Esophagus squamous epithelium (tissue), 5 donors: ENCODE measurements around the gene AIDA. TPM values are rescaled to one million over a fixed set of nuclear protein-coding genes. Genes with fewer than 3 reads are reported as not detected.

ENCODE experiments used
- DNase-seq: peaks from one replicate; lab custom pipeline; 2025; lab: John Stamatoyannopoulos, UW
- H3K27ac ChIP-seq, 4 donors: fragments of 200-600 bp; sonication (generic); one replicate each; pipeline ENCODE4 v1.5.1; 2016 to 2019; ENCODE audit warnings: mild to moderate bottlenecking in 1 of 4
- H3K27me3 ChIP-seq, 4 donors: fragments of 200-600 bp; sonication (generic); 1 replicate in 3 of 4; 2 replicates in 1 of 4; pipeline versions ENCODE4 v1.5.1 to v1.6.0; 2017 to 2021; ENCODE audit warnings: antibody characterized with exemption in 1 of 4
- H3K36me3 ChIP-seq, 3 donors: fragments of 200-600 bp; sonication (generic); one replicate each; pipeline ENCODE4 v1.5.1; 2016 to 2019
- H3K4me1 ChIP-seq, 3 donors: fragments of 200-600 bp; sonication (generic); one replicate each; pipeline ENCODE4 v1.5.1; 2017 to 2019
- H3K4me3 ChIP-seq, 4 donors: fragments of 200-600 bp; sonication (generic); 1 replicate in 3 of 4; 2 replicates in 1 of 4; pipeline ENCODE4 v1.5.1; 2016 to 2019; ENCODE audit warnings: mild to moderate bottlenecking in 2 of 4, moderate library complexity in 1 of 4
- H3K9me3 ChIP-seq, 3 donors: fragments of 200-600 bp; sonication (generic); one replicate each; pipeline ENCODE4 v1.5.1; 2016 to 2019
- POLR2A ChIP-seq, 4 donors: fragments of 450-650 bp; IDR thresholded peaks; one replicate each; pipeline ENCODE4 v1.6.1; 2017; ENCODE audit warnings: antibody characterized with exemption in 4 of 4, mild to moderate bottlenecking in 4 of 4, moderate library complexity in 3 of 4
- WGBS, 2 donors: methylation state at CpG; one replicate each; pipeline ENCODE4 v1.1.5; 2018; 5-methylcytosine and 5-hydroxymethylcytosine counted together
- intact Hi-C: fragments of 100-400 bp; cut with DNase I; formaldehyde crosslinking; loops from one replicate; pipeline ENCODE4 v1.15.0; 2022
- total RNA-seq, 4 donors: library from RNA; depleted of rRNA; stranded (reverse); fragments of >200 nt; gene quantifications; one replicate each; pipeline ENCODE4 v1.1.0, GENCODE V29; 2016
- TF ChIP-seq, protein P1 (sequence below), 6 experiments: fragments of 450-650 bp in 4 of 6; fragments of 200-600 bp in 2 of 6; sonication (generic) in 2 of 6; IDR thresholded peaks; one replicate each; pipeline ENCODE4 v1.5.1; 2016 to 2019; ENCODE audit warnings: antibody characterized with exemption in 6 of 6, mild to moderate bottlenecking in 4 of 6, moderate library complexity in 4 of 6
- donor health status: DM: yes; HTN: yes; CAD: no.

AIDA gene
- total RNA-seq, 4 donors from 2014 or later = 18.6 to 51.1 (median 31.7) TPM

DNA sequence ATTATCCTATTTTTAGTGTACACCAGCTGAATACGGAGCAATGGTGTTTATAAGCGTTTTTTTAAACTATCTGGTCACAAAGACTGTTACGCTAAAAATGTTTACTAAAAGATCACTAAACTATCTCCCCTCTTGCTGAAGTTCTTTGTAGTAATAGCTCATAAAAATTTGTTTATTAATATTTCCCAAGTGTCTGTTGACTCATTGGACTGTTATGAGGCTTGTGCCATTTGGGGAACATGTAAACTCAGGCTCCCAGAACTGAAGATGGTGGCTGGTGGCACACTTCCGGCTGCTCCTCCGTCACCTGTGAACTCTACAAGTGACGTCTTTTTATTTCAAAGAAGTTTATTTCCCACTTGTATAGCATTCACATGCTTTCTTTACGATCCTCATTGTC lies 46.3 kb downstream of the AIDA start:
- Histone ChIP-seq H3K36me3 (peaks cover 0 to 84% (median 38%) of the 10 kb centered on the region in 3 donors), H3K9me3 (no peaks in the 10 kb centered on the region), H3K4me1 (peaks cover 0 to 5% (median 0%) of the 10 kb centered on the region in 3 donors), H3K27me3 (no peaks in the 10 kb centered on the region), H3K27ac (peak overlapping the region in 1 of 4 donors; percentile 37), H3K4me3 (no peak overlapping the region)
- no peak for DNase-seq
- WGBS, 2 donors = 79 to 89% methylated on average over 7 of the region's 7 CpGs
- no peak for TF ChIP-seq POLR2A (IDR thresholded peaks at IDR 0.05)
- TF ChIP-seq, protein P1, sequence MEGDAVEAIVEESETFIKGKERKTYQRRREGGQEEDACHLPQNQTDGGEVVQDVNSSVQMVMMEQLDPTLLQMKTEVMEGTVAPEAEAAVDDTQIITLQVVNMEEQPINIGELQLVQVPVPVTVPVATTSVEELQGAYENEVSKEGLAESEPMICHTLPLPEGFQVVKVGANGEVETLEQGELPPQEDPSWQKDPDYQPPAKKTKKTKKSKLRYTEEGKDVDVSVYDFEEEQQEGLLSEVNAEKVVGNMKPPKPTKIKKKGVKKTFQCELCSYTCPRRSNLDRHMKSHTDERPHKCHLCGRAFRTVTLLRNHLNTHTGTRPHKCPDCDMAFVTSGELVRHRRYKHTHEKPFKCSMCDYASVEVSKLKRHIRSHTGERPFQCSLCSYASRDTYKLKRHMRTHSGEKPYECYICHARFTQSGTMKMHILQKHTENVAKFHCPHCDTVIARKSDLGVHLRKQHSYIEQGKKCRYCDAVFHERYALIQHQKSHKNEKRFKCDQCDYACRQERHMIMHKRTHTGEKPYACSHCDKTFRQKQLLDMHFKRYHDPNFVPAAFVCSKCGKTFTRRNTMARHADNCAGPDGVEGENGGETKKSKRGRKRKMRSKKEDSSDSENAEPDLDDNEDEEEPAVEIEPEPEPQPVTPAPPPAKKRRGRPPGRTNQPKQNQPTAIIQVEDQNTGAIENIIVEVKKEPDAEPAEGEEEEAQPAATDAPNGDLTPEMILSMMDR (IDR thresholded peaks at IDR 0.05) = no peak
- intact Hi-C loops = no loop called here

DNA sequence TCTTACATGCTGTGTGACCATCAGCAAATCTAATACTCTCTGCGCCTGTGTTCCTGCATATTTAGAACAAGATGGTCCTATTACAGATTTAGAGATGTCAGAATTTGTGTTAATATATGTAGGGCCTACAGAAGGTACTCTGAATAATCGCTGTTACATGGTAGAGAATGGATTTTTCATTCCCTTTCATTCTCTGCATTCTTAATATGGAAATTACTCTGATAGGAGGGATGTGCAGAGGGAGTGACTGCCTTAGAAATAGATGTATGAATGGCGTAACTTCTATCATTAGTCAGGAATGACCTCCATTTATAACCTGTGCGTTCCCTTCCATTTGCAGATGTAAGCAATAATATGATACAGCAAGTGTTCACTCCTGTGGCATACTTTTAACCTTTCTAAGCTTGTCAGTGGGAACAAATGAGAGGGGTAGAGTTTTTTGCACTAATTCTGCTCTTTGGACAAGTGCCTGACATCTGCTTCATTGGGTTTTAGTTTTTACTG lies 48.8 kb downstream of the AIDA start:
- H3K36me3 ChIP-seq = peaks cover 0 to 95% (median 56%) of the 10 kb centered on the region in 3 donors
- intact Hi-C loops = no loop called here
- no peak overlapping the region for H3K27ac ChIP-seq
- no peak overlapping the region for H3K4me3 ChIP-seq
- no peaks in the 10 kb centered on the region for H3K9me3 ChIP-seq
- H3K4me1 ChIP-seq = peaks cover 0 to 5% (median 0%) of the 10 kb centered on the region in 3 donors
- no peak for DNase-seq
- TF ChIP-seq POLR2A (IDR thresholded peaks at IDR 0.05) = no peak
- TF ChIP-seq, protein P1 (IDR thresholded peaks at IDR 0.05) = no peak
- 92 to 93% methylated on average over 4 of the region's 4 CpGs for WGBS, 2 donors
- H3K27me3 ChIP-seq = no peaks in the 10 kb centered on the region

DNA sequence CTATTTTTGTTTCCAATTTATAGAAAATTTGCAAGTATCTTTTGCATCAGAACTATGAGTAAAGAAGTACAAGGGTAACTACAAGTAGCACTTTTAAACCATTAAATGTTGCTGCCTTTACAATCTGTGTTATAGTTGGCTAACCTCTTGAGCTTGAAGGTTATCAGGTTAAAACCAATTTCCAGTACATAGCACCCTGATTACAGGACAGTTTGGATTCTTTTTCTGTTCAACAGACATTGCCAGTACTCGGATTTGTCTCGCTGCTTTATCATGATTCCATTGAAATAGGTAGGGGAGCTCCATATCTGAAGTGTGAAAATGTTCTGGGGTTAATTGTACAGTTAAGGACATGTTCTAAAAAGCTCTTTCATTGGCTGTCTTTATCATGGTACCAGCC lies 54.4 kb downstream of the AIDA start:
- intact Hi-C loops = no loop called here
- no peak overlapping the region for H3K27ac ChIP-seq
- peaks cover 10 to 100% (median 45%) of the 10 kb centered on the region in 3 donors for H3K36me3 ChIP-seq
- TF ChIP-seq, protein P1 (IDR thresholded peaks at IDR 0.05) = no peak
- TF ChIP-seq POLR2A (IDR thresholded peaks at IDR 0.05) = no peak
- H3K4me3 ChIP-seq = no peak overlapping the region
- H3K4me1 ChIP-seq = no peaks in the 10 kb centered on the region
- H3K9me3 ChIP-seq = no peaks in the 10 kb centered on the region
- no peaks in the 10 kb centered on the region for H3K27me3 ChIP-seq
- WGBS, 2 donors = 85 to 95% methylated on average over 2 of the region's 2 CpGs
- no peak for DNase-seq

DNA sequence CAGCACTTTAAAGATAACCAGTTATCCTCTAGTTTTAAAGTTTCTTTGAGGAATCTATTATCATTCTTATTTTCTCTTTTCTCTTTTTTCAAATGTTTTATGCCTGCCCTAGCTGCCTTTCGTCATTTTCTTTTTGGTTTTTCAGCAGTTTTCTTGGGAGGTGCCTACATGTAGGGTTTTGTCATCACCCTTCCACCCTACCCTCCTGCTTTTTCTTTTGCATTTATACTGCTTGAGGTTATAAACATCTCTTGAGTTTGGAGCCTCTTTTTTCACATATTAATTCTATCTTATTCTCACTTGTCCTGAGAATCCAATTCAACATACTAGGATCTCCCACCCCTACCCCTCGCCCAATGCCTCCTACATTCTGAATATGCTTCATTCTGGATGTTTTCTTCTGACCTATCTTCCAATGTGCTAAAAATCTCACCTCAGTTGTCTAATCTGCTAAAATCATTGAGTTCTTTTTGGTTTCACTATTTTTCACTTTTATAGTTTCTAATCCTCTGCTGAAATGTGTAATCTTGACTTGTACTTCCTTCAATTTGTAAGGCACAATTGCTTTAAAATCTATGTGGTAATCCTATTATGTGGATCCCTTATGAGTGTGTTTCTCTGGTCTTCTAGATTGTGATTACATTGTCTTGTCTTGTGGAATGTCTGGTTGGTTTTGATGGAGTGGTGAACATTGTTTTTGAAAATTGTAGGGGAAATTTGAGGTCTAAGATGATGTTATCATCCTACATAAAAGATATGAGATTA lies 55.7 kb downstream of the AIDA start:
- TF ChIP-seq POLR2A (IDR thresholded peaks at IDR 0.05) = no peak
- TF ChIP-seq, protein P1 (IDR thresholded peaks at IDR 0.05) = no peak
- 90 to 95% methylated on average over 2 of the region's 2 CpGs for WGBS, 2 donors
- peaks cover 16 to 100% (median 39%) of the 10 kb centered on the region in 3 donors for H3K36me3 ChIP-seq
- H3K4me3 ChIP-seq = no peak overlapping the region
- intact Hi-C loops = no loop called here
- H3K27me3 ChIP-seq = no peaks in the 10 kb centered on the region
- no peaks in the 10 kb centered on the region for H3K4me1 ChIP-seq
- no peak for DNase-seq
- no peaks in the 10 kb centered on the region for H3K9me3 ChIP-seq
- no peak overlapping the region for H3K27ac ChIP-seq

DNA sequence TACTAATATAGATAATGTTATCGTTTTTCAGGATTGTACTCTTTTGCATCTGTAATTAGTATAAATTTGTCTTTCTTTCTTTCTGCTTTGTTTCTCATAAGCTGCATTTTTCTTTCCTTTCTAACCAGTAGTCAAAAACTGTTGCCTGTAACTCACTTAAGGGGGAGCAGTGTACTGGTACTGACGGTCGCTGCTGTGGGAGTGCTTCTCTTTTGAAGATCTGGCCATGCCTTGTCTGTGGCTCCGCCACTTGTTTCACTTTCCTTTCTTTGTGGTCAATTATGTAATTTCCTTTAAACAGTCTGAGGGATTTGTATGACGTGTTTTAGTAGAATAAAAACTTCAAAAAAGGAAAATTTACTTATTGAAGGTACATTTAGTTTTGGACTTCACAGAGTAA lies 57.4 kb downstream of the AIDA start:
- Histone ChIP-seq H3K36me3 (peaks cover 16 to 100% (median 32%) of the 10 kb centered on the region in 3 donors), H3K4me1 (no peaks in the 10 kb centered on the region), H3K27ac (peak overlapping the region in 1 of 4 donors; percentile 30), H3K4me3 (no peak overlapping the region), H3K27me3 (no peaks in the 10 kb centered on the region), H3K9me3 (no peaks in the 10 kb centered on the region)
- DNase-seq = peak; percentile 2
- 33 to 44% methylated on average over 5 of the region's 5 CpGs for WGBS, 2 donors
- intact Hi-C loops = no loop called here
- TF ChIP-seq, protein P1 (IDR thresholded peaks at IDR 0.05) = no peak
- TF ChIP-seq POLR2A (IDR thresholded peaks at IDR 0.05) = no peak
